ENCODE measurements around the gene ABCA4. TPM values are rescaled to one million over a fixed set of nuclear protein-coding genes. Genes with fewer than 3 reads are reported as not detected.

The ABCA4 gene
- total RNA-seq, 1 donor from 2014 or later = 487 TPM

DNA sequence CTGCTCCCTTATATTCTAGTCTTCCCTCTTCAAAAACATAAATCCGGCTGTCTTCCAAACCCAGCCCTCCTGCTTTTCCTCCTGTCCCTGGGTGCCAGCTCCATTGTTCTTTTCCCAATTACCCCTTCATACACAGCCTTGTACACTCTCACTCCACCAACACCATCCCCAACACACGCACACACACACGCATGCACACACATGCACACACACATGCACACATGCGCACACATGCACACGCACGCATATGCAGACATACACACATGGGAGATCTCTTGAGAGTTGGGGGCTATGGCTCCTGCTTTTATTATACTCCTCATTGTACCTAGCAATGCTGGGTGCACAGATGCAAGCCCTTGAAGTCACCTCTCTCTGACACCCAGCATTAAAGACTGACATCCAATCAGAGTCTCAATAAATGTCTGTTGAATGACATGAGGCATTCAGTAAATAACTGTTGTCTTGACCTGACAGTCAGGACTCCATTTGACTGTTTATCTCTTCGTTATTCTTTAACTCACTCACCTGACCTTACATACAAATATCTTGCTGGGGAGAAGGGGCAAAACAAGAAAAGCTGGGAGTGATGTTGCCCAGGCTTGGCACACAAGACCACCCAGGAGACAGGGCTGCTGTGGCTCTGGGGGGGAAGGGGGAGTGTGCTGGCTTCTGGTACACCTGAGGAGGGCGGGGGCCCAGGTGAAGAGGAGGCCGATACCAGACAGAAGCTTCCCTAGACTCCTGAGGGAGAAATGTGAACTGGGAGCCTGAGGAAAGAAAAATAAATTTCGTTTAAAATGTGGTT, 16.0 kb downstream of the ABCA4 start:
- no peak for DNase-seq (ENCODE audit: low read depth in 2 of 2)

DNA sequence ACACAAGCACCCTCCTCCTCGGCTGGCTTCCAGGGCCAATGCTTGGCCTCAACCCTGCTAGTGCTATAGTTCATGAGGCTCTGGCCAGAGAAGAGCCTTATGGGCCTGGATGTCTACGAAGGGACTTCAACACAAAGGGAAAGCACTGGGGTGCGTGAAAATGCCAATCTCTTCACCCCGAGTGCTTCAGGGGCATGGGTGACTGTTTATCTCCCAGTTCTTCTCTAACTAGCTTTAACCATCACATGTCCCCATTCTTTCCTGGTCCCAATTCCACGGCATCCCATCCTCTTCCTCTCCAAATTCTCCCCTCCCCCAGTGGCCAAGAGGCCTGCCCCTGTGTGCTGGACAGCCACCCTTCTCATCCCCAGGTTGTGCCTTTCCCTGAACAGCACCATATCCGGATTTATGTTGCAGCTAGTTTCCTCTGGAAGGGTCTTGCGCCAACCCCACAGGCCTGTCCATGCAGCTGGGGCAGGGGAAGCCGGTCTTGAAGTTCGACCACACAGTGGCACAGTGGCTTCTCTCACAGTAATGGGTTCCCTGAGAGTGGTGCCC, 16.7 kb downstream of the ABCA4 start:
- no peak for DNase-seq (ENCODE audit: low read depth in 2 of 2)

DNA sequence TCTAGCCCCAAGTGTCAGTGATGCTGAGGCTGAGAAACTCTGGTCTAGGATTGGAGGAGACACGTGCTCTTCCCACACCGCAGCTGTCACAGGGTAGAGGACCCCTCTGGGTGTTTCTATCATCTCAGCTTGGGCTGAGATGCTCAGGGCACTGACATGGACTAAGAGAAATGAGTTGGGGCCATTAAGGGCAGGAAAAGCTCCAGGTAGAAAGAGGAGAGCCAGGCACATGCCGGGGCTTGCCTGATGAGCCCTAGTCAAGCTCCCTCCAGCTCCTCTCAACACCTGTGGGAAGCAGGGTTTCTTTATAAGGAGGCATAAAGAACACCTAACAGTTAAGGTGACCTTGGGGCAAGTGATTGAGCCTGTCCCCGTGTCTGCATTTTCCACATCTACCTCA, 17.3 kb downstream of the ABCA4 start:
- DNase-seq (ENCODE audit: low read depth in 2 of 2) = no peak

DNA sequence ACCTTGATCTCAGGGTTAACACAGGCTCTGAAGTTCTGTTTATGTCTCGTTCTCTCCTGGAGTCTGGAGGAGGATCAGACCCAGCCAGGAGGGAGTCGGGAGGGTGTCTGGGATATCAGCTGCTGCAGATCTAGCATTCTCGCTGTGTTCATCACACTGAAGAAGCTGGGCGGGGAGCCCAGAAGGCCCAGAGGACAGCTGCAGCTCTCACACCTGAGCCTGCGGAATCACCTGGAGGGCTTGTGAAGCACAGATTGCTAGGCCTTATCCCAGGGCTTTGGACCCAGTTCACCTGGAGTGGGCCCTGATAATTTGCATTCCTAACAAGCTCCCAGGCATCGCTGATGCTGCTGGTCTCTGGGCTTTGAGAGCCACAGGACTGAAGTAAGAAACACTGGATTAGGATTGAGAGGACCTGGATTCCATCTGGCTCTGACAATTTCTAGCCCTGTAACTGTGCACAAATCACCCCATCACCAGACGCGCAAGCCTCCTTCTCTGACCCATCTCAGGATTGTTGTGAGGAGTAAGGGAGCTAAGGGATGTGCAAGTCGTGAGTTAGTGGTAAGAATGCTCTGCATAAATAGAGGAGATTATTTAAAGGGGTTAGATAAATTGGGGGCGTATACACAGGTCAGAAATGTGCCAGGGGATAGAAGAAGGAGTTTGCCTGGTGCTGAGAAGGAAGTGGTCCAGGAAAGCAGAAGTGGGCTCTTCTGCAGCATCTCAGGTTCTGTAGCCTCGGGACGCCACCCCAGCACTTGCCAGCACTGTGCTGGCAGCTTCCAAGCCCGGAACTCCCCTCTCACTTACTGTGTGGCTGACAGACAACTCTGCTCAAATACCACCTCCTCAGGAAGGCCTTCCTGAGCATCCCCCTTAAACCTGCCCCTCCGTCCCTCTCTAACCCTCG, 19.1 kb downstream of the ABCA4 start:
- no peak for DNase-seq (ENCODE audit: low read depth in 2 of 2)

DNA sequence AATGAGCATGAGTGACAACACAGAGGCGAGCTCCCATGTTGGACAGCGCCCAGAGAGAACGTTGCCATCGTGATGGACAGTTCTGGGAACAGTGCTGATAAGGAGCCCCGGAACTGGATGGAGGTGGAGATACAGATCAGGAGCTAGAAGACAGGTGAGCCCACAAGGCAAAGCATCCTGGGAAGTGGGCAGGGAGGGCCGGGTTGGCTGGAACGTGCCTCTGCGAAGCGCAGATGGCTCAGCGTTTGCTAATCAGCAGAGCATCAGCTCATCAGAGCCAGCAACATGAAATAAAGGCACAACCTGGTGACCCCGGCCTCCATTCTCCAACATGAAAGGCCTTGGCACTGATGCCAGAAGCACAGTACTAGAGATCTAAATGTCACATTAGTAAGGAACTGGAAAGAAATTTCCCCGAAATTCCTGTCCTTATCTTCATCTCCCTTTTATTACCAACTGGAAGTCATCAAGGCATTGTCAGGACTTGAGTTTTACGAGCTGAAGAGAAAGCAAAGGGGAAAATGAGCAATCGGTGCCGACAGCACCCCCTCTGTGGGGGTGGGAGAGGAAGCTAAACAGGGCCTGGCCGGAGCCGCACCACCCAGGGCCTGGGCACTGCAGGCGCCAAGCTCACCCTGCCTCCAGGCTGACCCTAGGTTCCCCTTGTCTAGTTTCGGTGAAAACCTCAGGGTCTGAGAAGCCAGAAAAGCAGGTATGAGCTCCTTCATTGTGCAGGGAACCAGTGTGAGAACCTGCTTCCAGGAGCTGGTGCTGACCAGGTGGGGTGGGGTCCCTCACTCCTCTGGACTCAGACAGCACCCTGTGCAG, 19.9 kb downstream of the ABCA4 start:
- no peak for DNase-seq (ENCODE audit: low read depth in 2 of 2)

DNA sequence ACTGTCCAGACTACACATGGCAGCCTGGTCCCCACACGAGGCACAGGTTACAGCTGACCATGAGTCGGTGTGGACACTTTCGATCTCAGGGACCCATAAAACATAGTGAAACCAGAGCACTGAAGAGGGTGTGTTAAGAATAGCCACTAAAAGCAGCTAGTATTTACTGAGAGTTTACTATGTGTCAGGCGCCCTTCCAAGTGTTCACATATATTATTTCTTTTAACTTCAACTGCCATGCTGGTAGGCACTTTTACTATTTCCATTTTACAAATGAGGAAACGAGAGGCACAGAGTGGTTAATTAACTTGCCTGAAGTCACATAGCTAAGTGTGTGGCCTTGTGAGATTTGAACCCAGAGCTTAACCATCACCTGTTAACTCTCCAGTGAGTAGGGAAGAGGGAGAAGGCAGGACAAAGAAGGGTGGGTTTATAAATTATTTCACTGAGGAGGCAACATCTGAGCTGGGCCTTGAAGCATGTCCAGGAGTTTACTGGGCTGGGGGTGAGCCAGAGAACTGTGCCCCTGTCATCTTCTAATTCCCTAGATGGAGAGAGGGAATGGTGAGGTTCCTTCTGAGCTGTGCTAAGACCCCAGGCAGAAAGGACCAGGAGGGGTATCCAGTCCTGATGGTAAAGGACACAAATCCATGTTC, 20.7 kb downstream of the ABCA4 start:
- no peak for DNase-seq (ENCODE audit: low read depth in 2 of 2)

DNA sequence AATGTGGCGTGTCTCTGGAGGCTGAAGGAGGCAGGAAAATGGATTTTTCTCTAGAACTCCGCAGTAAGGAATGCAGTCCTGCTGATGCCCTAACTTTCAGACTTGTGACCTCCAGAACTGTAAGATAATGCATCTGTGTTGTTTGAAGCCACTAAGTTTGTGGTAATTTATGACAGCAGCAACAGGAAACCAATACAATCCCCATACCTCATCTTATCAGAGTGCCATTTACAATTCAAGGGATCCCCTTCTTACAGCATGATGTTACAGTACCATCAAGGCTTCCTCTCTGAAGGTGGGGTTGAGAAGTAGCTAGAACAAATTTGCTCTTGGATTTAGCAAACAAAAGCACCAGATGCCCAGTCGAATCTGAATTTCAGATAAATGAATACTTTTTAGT, 21.6 kb downstream of the ABCA4 start:
- no peak for DNase-seq (ENCODE audit: low read depth in 2 of 2)

DNA sequence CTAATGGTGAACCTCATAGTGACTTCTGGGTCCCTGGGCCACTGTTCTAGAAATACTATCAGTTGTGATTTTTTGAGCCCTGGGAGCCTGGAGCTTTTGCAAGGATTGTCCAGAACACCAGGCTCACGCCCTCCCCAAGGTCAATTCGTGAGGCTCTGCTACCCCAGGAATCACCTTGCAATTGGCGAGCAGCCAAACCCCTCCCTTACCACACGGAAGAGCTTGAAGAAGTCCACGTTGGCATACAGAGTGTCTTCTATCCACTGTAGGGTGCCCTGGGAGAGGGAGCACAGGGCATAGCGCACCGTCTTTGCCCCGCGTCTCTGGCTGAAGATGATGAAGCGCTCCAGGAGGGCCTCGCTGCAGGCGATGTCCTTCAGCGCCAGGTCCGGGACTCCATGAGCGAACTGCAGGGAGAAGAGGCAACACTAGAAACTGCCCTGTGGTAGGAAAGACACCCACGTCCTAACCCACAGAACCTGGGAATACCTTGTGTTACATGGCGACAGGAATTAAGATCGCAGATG, 22.3 kb downstream of the ABCA4 start:
- DNase-seq (ENCODE audit: low read depth in 2 of 2) = no peak

DNA sequence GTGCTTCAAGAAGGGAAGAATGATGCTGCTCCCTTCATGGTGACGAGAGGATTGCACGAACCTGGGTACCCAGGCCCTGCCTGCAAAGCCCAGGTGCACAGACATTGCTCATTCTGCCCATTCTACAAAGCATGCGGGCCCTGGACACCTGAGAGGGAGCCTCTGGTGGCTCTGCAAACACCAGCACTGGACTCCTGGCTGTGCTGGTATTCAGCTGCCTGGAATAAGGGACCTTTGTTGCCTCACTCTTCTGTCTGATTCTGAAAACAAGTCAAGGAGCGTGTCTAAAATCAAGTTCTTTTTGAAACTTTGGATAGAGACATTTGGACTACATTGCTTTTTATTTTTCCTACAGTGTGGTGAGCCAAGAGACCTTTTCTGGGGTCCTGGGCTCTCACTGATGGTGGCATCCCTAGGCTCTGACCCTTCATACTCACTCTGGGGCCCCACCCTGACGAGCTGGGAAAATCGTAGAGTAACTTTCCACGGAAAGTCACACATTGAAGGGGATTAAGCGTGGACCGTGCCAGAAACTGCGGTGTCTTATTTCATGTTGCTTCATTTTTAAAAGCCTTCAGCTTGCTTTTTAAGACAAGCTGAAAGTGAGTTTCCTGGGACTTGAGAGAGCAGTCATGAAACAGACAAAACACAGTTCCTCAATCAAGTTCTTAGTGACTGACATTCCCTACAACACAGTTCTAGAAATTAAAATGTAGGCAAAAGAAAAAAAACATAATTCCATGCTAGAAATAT, 24.0 kb downstream of the ABCA4 start:
- DNase-seq (ENCODE audit: low read depth in 2 of 2) = no peak

DNA sequence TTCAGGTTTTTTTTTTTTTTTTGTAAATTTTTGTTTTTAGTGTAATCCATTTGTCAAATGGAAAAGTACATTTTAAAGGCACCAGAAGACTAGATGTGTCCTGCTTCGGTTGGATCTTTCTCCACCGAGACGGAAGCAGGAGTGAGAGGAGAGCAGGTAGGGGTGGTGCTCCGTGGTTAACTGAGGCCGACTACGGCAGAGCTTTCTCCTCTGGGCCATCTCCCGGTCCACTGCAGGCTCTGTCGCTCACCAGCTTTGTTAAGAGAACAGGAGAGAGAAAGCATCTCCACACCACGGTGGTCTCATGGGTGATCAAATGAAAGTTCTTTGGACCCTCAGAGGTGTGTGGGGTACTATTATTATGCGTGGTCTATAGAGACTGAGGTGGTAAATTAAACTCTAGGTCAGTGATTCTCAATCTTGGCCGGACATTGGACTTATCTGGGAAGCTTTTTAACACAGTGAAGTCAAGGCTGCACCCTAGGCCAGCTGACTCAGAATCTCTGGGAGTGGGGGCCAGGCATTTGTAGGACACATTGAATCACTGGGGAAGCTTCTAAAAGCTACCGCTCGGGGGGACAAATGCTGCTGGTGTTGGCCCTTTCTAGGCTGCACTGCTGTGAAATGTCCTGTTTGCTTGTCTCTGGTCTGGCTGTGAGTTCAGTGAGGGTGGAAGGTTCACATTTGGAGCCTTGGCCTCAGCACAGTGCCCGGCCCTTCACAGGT, 25.0 kb downstream of the ABCA4 start:
- peak in 1 of 2 donors; percentile 8 for DNase-seq (ENCODE audit: low read depth in 2 of 2)

DNA sequence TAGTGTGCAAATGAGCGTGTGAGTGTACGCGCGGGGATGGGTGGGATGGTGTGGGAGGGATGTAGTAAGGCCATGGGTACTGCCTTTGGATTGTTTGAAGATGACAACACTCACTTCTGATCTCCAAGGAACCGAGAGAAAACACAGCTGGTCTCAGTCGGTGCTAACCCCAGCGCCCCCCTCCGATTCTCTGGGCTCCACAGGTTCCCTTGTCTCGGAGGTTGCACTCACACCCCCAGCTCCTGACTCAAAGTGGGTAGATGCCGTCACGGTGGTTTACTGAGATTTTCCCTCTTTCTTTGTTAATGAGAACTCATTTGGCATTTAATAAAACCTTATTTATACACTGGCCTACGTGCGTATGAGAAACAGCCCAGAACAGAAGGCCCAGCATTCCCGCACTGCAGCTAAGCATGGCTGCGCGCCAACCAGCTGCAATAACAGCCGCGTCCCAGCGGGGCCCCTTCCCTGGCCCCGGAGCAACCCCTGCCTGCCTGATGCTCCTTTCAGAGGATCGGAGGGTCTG, 25.8 kb downstream of the ABCA4 start:
- DNase-seq (ENCODE audit: low read depth in 2 of 2) = peak; percentile 77 to 96

DNA sequence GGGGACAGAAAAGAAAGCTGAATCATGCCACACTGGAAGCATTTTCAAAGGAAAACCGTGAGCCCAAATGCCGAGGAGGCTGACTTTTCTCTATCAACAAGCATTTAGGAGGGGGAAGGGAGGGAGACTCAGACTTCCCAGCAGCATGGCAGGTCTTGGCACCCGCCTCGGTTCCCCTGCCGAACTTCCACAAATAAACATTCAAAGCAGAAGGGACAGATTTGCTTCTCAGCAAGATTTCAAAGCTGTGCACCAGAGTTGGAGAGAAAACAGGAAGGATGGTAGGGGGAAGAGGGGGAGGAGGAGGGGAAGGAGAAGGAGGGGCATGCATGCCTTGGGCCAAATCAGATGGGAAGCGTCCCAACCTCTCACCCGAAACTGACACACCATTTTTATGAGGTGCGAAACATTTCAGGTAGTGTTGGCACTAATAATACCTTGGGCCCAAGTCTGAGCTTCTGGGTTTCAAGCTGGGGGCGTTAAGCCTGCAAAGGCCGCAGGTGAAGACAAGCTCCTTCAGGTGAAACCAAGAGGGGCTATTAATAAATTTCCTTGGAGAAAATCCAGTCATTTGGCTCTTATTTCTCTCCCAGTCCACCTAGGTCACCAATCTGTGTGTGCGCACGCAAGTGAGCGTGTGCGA, 26.4 kb downstream of the ABCA4 start:
- peak; percentile 86 to 95 for DNase-seq (ENCODE audit: low read depth in 2 of 2)

DNA sequence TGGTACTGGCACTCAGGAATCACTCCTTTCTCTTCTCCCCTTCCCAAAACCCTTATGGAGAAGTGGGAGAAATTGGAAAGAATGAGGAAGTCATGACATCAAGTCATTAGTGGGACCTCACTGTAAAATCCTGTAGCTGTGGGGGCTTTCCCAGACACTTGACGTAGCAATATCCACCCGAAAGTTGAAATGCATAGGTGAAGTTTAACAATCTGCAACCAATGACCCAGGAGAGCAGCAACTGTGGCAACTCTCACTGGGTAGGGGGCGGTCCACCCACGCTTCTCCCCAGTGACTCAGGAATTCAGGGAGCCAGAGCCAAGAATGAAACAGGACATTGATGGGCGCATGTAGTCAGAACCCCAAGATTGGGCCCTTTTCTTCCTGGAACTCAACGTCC, 27.0 kb downstream of the ABCA4 start:
- DNase-seq (ENCODE audit: low read depth in 2 of 2) = peak; percentile 74 to 75

DNA sequence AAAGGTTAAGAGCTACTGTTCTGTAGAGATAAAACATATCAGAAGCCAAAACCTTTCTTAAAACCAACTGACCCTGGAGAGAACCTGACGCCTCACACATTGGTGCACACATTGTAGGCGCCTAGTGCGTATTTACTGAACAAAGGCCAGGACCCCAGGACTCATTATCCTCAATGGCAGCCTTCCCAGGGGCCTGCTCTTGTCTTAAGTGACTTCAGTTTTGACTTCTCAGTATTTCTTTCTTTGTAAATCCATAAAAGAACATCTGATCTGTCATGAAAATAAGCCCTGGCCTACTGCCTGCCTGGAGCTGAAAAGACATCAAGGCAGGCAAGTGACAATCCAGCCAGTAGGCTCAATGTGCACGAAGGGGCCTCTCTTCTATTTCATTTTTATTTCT, 27.6 kb downstream of the ABCA4 start:
- no peak for DNase-seq (ENCODE audit: low read depth in 2 of 2)

DNA sequence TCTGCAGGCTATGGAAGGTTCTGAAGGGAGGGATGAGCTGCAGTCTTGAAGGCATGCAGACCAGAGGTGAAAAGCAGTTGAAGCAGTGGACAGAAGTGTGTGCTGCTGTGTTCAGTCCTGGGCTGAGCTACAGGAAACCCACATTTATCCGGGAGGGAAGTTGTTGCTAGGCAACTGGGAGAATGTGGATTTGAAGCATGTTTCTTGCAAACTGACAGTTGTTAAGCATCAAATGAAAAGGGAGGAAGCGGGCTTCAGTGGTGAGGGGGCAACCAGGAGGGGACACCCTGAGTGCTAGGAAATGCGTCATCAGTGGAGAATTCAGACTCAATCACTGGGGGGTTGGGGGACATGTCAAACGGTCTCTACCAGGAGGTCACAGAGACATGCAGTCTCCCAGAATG, 28.7 kb downstream of the ABCA4 start:
- peak; percentile 99 to 100 for DNase-seq (ENCODE audit: low read depth in 2 of 2)

DNA sequence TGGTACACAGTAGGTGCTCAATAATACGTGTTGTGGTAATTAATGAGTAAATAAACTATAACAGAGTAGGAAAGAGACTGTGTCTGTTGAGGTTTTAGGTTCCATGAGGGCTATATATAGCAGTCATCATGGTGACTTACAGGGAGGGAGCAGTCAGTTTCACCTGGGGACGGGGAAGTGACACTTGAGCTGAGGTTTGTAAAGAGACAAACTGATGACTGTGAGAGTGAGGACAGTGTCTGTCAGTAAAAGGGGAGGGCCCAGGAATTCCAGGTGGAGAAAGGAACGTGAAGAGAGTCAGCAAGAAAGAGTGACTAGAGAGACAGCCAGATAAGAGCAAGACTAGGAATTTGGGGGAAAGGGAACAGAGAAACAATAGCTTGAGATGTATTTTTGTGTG, 30.2 kb downstream of the ABCA4 start:
- DNase-seq (ENCODE audit: low read depth in 2 of 2) = peak in 1 of 2 donors; percentile 25

DNA sequence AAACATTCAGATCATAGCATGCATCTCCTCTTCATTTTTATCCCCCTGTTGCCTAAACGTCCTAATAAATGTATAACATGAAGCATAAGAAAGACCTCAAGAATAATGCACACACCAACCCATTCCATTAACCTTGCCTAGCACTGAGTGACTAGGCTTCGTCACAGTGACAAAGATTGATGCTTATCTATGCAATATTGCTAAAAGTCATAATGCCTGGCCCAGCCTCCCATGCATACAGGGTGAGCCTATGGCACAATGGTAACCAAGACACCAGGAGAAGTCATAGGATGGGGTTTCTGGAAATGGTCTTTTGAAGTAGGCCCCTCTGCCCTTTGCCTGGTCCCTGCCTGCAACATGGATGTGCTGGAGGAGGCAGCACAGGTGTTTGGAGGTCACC, 33.8 kb downstream of the ABCA4 start:
- DNase-seq (ENCODE audit: low read depth in 2 of 2) = no peak

DNA sequence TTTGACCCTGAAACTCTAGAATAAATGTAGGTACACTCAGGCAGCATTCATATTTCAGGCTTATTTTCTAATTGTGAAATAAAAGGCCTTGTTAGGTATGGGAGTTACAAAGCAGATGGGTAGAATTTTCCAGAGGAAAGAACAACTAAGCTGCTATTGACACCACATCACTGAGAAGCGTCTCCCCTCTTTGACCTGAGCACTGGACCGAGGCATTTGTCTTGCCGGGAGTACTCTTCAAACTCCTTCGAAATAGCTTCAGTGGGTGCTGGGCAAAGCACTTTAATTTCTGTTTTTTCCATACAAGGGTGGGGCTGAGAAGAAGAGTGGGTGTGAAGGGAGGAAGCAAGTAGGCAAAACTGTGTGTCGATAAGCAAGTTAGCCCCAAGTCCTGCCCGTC, 36.4 kb downstream of the ABCA4 start:
- no peak for DNase-seq (ENCODE audit: low read depth in 2 of 2)
